ENCODE measurements around the gene C1orf198. TPM values are rescaled to one million over a fixed set of nuclear protein-coding genes. Genes with fewer than 3 reads are reported as not detected.

The C1orf198 gene
- polyA plus RNA-seq, 1 experiment = 52.7 TPM

- ChIA-PET POLR2A (no interaction called here), CTCF (interaction anchor here (0.9 kb wide), 1 partner anchor 19 kb away, joined by 3 read pairs; no protein-coding TSS in a partner anchor)
- H3K9me3 ChIP-seq (ENCODE audit: control insufficient read depth, insufficient read depth, low read length) = no peaks in the 10 kb centered on the region; the same call in 1 of the 2 replicates
- no peak for TF ChIP-seq CTCF (IDR thresholded peaks at IDR 0.05; ENCODE audit: low read depth, low read length)
- H3K4me3 ChIP-seq (ENCODE audit: low read depth, low read length) = no peak overlapping the region
- no peak overlapping the region for H3K27ac ChIP-seq (ENCODE audit: low read depth, low read length)
- DNase-seq (ENCODE audit: low read depth, low spot score) = no peak
- H3K27me3 ChIP-seq (ENCODE audit: control insufficient read depth, insufficient read depth, low read length) = peaks cover 1% of the 10 kb centered on the region
These were observed 76.2 kb downstream of the C1orf198 start for GRCh38 chr1:230791986-230792564.

- CTCF ChIA-PET = interaction anchor here (1.1 to 1.6 kb wide), 3 partner anchors 8 to 148 kb away, joined by 4 to 5 read pairs (median 4); partner anchors contain the start of gene COG2
- POLR2A ChIA-PET = no interaction called here
- peaks cover 4% of the 10 kb centered on the region for H3K27me3 ChIP-seq (ENCODE audit: control insufficient read depth, insufficient read depth, low read length)
- no peak for DNase-seq (ENCODE audit: low read depth, low spot score)
- H3K27ac ChIP-seq (ENCODE audit: low read depth, low read length) = no peak overlapping the region
- TF ChIP-seq CTCF (IDR thresholded peaks at IDR 0.05; ENCODE audit: low read depth, low read length) = no peak
- H3K4me3 ChIP-seq (ENCODE audit: low read depth, low read length) = no peak overlapping the region
- no peaks in the 10 kb centered on the region; the same call in 1 of the 2 replicates for H3K9me3 ChIP-seq (ENCODE audit: control insufficient read depth, insufficient read depth, low read length)
These were observed 78.3 kb downstream of the C1orf198 start for GRCh38 chr1:230790026-230790425.

- no peak for TF ChIP-seq CTCF (IDR thresholded peaks at IDR 0.05; ENCODE audit: low read depth, low read length)
- no peak overlapping the region for H3K4me3 ChIP-seq (ENCODE audit: low read depth, low read length)
- H3K27me3 ChIP-seq (ENCODE audit: control insufficient read depth, insufficient read depth, low read length) = peaks cover 4% of the 10 kb centered on the region
- ChIA-PET POLR2A (no interaction called here), CTCF (interaction anchor here (1.0 to 1.6 kb wide), 2 partner anchors 9 kb away, joined by 4 to 5 read pairs; no protein-coding TSS in a partner anchor)
- H3K9me3 ChIP-seq (ENCODE audit: control insufficient read depth, insufficient read depth, low read length) = no peaks in the 10 kb centered on the region
- DNase-seq (ENCODE audit: low read depth, low spot score) = no peak
- H3K27ac ChIP-seq (ENCODE audit: low read depth, low read length) = no peak overlapping the region
These were observed 79.6 kb downstream of the C1orf198 start for GRCh38 chr1:230788561-230789275.

GRCh38 chr1:230787471-230787870 is 80.8 kb downstream of the C1orf198 start:
- CTCF ChIA-PET = interaction anchor here (1.0 kb wide), 1 partner anchor 10 kb away, joined by 4 read pairs; no protein-coding TSS in a partner anchor
- Histone ChIP-seq H3K9me3 (ENCODE audit: control insufficient read depth, insufficient read depth, low read length) (no peaks in the 10 kb centered on the region), H3K27me3 (ENCODE audit: control insufficient read depth, insufficient read depth, low read length) (peaks cover 4% of the 10 kb centered on the region), H3K27ac (ENCODE audit: low read depth, low read length) (no peak overlapping the region), H3K4me3 (ENCODE audit: low read depth, low read length) (no peak overlapping the region)
- DNase-seq (ENCODE audit: low read depth, low spot score) = no peak
- TF ChIP-seq CTCF (IDR thresholded peaks at IDR 0.05; ENCODE audit: low read depth, low read length) = no peak
- POLR2A ChIA-PET = no interaction called here

Small RNA genes within 50 kb of the gene (small RNA-seq; reads per million reads assigned to genes)
- gene RN7SL837P (ENCODE audit: insufficient read length, low read depth) (not detected), gene RNA5SP79 (ENCODE audit: insufficient read length, low read depth) (not detected)

Other genes starting within 250 kb of the C1orf198 start
- gene COG2, start 226.0 kb downstream of the C1orf198 start, polyA plus RNA-seq (2011; rRNA removed) = 16.7 and 21.5 TPM in 2 replicates
- 6.2 and 8.4 TPM in 2 replicates for gene AGT, start 154.4 kb downstream of the C1orf198 start, polyA plus RNA-seq (2011; rRNA removed)
- gene CAPN9, start 121.1 kb downstream of the C1orf198 start, polyA plus RNA-seq (2011; rRNA removed) = 0.24 and 0.33 TPM in 2 replicates
- 8.1 and 10.6 TPM in 2 replicates for gene TTC13, start 110.3 kb upstream of the C1orf198 start, polyA plus RNA-seq (2011; rRNA removed)
- gene ARV1, start 110.6 kb upstream of the C1orf198 start, polyA plus RNA-seq (2011; rRNA removed) = 26.5 and 37.2 TPM in 2 replicates
- gene FAM89A, start 171.7 kb upstream of the C1orf198 start, polyA plus RNA-seq (2011; rRNA removed) = 11.0 and 13.8 TPM in 2 replicates